CD4-positive, alpha-beta T cell treated with Interleukin-17A for 1 hour (primary cell): ENCODE results near the gene DCBLD2.

Source experiments
- DNase-seq: peaks from one replicate; pipeline ENCODE4 v3.0.0-alpha.2; 2020

The DCBLD2 gene, protein sequence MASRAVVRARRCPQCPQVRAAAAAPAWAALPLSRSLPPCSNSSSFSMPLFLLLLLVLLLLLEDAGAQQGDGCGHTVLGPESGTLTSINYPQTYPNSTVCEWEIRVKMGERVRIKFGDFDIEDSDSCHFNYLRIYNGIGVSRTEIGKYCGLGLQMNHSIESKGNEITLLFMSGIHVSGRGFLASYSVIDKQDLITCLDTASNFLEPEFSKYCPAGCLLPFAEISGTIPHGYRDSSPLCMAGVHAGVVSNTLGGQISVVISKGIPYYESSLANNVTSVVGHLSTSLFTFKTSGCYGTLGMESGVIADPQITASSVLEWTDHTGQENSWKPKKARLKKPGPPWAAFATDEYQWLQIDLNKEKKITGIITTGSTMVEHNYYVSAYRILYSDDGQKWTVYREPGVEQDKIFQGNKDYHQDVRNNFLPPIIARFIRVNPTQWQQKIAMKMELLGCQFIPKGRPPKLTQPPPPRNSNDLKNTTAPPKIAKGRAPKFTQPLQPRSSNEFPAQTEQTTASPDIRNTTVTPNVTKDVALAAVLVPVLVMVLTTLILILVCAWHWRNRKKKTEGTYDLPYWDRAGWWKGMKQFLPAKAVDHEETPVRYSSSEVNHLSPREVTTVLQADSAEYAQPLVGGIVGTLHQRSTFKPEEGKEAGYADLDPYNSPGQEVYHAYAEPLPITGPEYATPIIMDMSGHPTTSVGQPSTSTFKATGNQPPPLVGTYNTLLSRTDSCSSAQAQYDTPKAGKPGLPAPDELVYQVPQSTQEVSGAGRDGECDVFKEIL

GRCh38 chr3:98901392-98902350 lies at the start of gene DCBLD2:
Gene DCBLD2 (minus strand): TSS chr3:98901695. CDS start chr3:98901326, 369 bp downstream.
- DNase-seq: peak; percentile 92

DNA sequence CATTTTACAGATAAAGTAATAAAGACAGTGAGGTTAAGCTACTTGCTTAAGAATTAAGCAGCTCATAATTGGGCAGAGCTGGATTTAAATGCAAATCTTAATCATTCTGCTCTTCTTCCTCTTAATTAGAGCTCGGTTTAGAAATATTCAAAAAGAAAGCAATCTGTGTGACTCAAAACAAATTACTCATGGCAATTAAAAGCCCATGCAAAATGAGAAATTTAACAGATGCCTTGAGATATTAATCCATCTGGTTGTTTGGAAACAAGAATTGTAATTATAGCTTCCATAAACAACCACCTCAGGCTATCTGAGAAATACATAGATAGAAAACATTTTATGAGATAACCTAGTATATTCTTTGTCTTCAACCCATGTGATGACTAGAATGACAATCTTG lies 44.2 kb upstream of the DCBLD2 start:
- no peak for DNase-seq

DNA sequence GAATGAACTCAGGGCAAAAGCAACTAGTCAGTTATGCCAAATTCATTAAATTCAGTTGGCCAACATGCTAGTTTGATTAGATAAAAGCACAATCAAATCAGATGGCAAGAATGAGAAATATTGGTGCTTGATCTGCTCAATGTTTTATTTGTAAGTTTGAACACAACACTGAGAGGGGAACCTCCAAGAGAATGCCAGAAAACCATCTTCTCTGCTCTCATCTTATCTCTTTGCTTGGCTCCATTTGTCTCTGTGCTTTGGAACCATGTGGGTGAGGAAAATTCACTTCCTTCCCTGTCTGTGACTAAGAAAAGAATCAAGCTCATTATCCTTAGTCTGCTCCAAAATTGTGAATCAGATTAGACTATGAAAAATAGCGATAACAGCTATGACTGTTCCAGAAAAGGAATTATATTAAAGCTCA lies 43.6 kb upstream of the DCBLD2 start:
- DNase-seq: no peak

DNA sequence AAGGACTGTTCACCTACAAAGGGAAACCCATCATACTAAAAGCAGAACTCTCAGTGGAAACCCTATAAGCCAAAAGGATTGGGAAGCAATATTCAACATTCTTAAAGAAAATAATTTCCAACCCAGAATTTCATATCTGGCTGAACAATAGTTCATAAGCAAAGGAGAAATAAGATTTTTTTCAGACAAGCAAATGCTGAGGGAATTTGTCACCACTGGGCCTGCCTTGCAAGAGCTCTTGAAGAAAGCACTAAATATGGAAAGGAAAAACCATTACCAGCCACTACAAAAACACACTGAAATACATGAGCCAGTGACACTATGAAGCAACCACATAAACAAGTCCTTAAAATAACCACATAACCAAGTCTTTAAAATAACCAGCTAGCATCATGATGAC lies 28.9 kb upstream of the DCBLD2 start:
- DNase-seq: no peak

DNA sequence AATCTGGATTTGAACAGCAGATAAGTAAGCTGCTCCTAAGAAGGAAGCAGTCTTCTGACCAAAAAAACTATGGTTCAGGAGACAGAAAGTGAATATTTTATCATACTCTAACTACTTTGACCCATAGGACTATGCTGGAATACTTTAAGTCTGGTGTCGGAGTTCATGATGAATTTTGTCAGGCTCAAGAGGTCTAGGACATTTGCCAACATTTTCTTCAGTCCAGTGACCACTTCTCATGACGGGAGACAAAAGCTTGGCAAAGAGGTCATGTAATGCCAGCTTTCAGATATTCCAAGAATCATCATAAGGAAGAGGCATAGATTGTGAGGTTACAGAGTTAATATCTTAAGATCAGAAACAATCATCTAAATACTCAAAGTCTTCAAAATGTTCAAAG lies 20.5 kb upstream of the DCBLD2 start:
- DNase-seq: no peak

- DNase-seq: no peak
Observed at GRCh38 chr3:98920166-98920565, 18.7 kb upstream of the DCBLD2 start.

DNA sequence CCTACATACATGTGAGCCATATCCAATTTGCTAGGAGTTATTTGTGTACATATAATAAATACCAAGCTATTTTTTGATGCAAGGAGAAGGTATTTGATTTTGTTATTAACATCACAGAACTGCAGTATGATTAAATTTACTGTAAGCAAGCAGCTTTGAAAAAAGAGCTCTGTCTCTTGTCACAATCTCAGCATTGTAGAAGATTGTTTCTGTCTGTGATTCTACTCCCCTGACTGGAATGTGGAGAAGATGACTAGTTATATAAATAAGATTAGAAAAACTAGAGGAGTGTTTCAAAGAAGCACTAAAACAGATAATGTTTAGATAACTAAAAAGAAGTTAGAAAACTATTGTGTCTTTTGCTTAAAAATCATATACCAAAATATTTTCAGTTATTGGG lies 17.1 kb upstream of the DCBLD2 start:
- no peak for DNase-seq

GRCh38 chr3:98917608-98918007 lies 16.1 kb upstream of the DCBLD2 start:
- no peak for DNase-seq

DNA sequence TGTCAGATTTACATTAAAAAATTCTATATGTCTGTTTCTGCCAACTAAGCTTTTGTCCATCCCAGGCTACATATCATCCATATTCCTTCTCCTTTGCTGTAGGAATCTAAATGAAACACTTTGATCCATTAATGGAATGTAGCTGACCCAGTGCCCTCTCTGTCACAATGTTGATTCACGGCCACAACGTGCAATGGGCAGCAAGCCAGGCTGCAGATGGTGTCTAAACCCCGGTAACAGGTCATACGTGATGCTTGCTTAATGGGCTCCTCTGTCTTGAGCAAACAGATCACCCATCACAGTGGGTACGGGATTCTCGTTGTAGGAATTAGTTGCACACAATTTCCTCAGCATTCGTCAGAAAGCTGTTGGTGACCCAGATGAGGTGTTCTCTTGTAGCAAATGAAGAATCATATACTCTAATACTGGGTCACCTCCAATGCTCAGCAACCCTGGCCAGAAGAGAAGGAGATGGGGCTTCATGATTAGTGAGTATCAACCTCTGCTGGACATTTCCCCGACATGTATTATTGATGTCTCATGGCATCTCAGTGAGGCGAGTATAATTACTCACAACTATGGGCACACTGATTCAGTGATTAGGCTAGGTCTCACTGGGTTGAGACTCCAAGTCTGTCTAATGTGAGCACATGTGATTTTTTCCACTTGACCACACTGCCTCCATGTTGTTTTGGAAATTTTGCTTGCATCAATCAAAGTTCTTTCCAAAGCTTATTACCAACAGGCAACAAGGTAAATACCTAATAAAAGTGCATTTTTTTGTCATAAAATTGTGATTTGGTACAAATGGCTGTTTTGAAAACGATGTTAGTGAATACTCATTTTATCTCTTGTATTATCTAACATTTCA lies 12.9 kb upstream of the DCBLD2 start:
- DNase-seq: no peak

DNA sequence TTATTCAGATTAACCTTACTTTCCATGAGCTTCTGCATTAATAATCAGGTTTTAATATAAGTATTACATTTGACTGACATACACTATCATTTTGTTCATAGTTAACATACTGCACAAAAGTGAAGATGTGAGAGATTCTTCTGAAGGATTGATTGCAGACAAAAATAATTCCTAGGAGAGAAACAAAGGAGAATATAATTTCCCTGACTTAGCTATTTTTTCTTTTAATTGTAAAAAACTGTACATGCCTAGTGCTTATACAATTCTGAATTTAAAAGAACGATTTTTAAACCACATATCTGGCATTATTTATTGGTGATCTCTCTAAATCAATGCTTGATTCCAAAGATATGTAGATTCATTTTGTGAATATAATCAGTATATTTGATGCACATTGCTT lies 11.0 kb upstream of the DCBLD2 start:
- no peak for DNase-seq

GRCh38 chr3:98906230-98906629 lies 4.7 kb upstream of the DCBLD2 start:
- DNase-seq: no peak

DNA sequence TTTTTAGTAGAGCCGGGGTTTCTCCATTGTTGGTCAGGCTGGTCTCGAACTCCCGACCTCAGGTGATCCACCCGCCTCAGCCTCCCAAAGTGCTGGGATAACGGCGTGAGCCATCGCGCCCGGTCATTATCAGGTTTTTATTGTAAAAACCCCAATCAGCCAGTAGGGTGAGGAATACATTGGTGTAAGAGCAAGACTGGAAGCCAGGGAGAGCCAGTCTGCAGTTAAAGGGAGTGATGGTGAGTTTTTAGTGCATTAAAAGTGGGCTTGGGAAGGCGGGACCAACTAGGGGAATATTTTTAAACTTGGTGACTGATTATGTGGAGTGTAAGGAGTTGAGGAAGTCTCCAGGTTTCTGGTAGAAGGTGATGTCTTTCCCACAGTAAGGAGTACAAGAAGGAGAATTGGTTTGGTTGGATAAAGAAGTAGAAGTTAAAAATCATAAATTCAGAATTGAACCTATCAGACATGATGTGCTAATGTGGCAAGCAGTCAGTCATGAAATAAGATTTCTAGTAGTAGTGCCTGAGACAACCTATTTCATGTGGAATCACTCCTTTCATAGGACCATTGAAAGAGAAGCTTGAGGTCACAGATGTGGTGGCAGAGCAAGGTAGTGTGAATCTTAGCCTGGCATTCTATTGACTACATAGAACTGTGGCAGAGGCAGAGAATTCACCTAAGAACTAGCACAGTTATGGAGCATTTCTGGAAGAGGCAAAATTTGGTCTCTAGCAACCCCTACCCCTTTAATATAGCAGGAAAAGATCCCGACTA lies 2.4 kb upstream of the DCBLD2 start:
- DNase-seq: no peak

DNA sequence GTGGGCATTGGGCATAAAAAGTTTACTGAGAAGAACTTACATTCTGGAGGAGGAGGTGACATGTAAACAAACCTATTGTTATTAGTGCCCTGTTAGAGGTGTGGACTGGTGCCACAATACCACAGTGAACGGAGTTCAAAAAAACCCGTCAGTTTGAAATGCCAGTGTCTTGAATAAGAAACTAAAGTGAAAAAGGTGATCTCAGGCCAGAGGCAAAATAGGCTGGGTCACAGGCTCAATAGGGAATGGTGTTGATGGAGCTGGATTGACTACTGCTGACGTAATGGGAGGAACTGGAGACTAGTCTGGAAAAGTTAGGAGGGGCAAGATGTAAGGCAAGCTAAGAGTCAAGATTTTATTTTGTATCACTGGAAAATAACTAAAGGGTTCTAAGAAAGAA lies 1.6 kb upstream of the DCBLD2 start:
- DNase-seq: no peak

GRCh38 chr3:98902351-98902740 lies 851 bp upstream of the DCBLD2 start:
- DNase-seq: no peak

GRCh38 chr3:98901119-98901391 lies 440 bp downstream of the DCBLD2 start:
- no peak for DNase-seq

DNA sequence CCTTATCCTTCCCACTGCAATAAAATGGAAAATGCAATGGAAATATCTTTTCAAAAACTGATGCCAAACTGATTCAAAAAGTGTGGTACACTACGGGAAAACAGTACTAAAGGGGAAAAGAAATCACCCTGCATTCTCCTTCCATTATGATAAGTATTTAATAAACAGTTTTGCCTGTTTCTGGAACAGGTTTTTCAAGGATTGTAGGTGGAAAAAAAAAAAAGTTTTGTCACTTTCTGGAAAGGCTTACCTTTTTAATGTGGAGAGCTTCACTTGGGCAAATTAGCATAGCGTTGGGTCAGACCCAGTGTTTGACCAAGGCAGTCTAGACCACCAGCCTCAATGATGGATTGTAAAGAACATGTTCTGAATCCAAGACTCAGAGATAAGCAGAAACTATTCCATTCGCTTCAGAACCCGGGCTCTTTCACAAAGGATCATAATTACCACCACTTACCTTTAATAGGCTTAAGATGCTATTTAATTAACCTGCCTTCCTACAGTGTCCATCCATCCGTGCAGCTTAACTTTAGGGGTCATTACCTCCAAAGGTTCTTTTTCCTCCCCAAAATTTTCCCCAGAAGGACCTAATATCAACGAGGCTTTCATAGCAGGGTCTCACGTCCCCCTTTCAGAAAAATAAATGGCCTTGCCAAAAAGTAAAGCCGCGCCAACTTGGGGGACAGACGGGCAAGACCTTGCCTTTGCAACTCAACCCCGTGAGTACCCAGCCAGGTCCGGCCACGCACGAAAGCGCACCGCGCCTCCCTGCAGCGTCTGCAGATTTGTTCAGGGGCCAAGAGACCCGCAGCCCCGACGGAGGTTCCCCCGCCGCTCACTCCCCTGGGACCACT lies 1.0 kb downstream of the DCBLD2 start:
- DNase-seq: no peak

DNA sequence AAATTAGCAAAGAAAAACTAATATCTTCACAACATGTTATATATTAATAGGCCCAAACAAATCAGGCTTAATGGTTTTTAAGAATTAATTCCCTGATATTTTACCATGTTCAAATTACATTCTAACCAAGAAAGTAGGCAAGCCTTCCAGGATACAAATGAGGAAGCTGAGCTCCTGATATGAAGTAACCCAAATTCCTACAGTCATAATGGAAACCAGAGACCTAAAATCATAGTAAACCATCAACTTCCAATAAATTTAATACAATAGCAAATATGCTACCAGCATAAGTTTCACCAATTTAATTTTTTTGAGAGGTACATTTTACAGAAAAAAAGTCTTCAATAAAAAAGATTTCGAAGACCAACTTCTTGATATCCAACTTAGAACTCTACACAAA lies 3.8 kb downstream of the DCBLD2 start:
- no peak for DNase-seq

DNA sequence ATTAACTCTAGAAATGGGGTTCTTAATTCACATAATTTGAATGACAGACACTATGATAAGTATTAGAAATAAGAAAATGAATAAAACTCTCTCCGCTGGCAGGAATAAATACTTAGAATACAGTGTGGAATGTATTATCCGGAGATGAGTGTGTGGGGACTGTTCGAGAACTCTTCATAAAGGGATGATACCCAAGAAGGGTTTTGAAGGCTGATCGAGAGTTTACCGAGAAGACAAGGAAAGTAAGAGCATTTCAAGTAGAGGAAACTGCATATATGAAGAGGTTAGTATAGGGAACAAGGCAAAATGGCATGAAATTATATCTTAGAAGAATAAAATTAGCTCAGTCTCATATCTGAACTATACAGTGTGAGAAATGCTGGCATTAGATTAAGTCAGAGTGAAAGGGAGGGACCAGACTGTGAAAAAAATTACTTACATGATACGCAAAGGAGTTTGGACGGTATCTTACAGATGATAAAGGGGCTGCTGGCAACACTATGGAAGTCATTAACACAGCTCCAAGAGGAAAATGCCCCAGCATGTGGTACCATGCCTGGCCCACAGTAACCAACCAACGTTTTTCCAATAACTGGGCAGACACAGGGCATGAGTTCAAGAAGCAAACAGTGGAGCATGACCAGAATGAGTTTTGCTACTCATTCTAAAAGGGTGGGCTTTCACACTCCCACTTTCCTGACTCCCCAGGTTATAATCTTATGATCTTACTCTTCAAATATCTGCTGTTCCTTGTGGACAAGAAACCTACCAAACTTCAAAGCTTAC lies 6.5 kb downstream of the DCBLD2 start:
- no peak for DNase-seq

GRCh38 chr3:98893740-98894139 lies 7.8 kb downstream of the DCBLD2 start:
- no peak for DNase-seq

DNA sequence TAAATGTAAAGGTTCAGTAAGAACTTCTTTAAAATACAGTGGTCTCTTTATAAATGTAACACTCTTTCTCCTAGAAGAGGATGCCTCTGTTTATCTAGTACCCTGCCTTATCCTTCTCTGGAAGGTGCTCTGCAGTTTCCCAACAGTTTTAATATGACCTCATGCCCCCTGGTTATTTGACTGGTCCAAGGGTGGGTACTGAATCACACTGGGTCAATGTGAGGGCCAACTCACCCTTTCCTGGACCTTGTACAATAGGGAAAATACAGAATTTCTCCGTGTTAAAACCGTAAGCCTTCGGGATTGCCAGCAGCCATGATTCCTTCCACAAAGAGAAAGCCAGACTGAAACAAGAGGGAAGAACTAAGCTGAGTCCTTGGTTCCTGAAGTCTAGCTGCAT lies 9.2 kb downstream of the DCBLD2 start:
- no peak for DNase-seq
